GM12878 (cell line): ENCODE results near the gene PRM3. TPM values are rescaled to one million over a fixed set of nuclear protein-coding genes. Genes with fewer than 3 reads are reported as not detected.
A peak's percentile ranks its signal among the peaks of the same experiment; 100 is the strongest.

Source experiments
- ATAC-seq: fragments of 200-7000 bp; cut with Tn5 transposase; 3 replicates; pipeline ENCODE4 v1.9.1; 2020; ENCODE audit warnings: mild to moderate bottlenecking, moderate library complexity
- BruUV-seq: library from RNA; stranded (reverse); fragments of 400-500 nt; replicated peaks from 2 replicates; lab custom pipeline; 2021; lab: Mats Ljungman, UMichigan
- CTCF ChIA-PET: fragments of 300-600 bp; sonication (Branson Sonifier 250); formaldehyde crosslinking; extraction: SDS; loops from one replicate; lab custom pipeline; 2021; ENCODE audit warnings: inconsistent platforms; lab: Yijun Ruan, JAX
- POLR2A ChIA-PET: fragments of 350-600 bp; formaldehyde crosslinking; extraction: SDS; loops from one replicate; lab custom pipeline; 2021; ENCODE audit warnings: inconsistent platforms; lab: Charles Lee
- RAD21 ChIA-PET: fragments of 300-600 bp; sonication (Branson Sonifier 250); formaldehyde crosslinking; loops from one replicate; lab custom pipeline; 2023; ENCODE audit warnings: antibody characterized with exemption; ENCODE audit not compliant: unreplicated experiment; lab: Charles Lee
- SMC1A ChIA-PET: fragments of 300-600 bp; sonication (Branson Sonifier 250); formaldehyde crosslinking; loops from one replicate; lab custom pipeline; 2023; ENCODE audit not compliant: unreplicated experiment, uncharacterized antibody; lab: Charles Lee
- DNase-seq: peaks from one replicate; pipeline ENCODE4 v3.0.0-alpha.2; 2011; ENCODE audit warnings: low read depth, low spot score
- FAIRE-seq: peaks from 3 replicates; lab custom pipeline; 2011; peaks lifted over from hg19 to GRCh38; lab: Jason Lieb, UNC
- H2AFZ ChIP-seq: 2 replicates; pipeline ENCODE4 v1.6.0; 2011; ENCODE audit warnings: low read depth, low read length, control low read depth; ENCODE audit not compliant: control insufficient read depth
- H3K27ac ChIP-seq: 2 replicates; pipeline ENCODE4 v1.5.1; 2011; ENCODE audit warnings: control low read depth; ENCODE audit not compliant: control insufficient read depth, insufficient read depth
- H3K27me3 ChIP-seq, 2 experiments: replicated peaks in 1 of 2; 2 replicates each; pipeline versions ENCODE4 v1.6.0 to v1.6.1; 2011; ENCODE audit warnings: low read length in 1 of 2; ENCODE audit not compliant: control insufficient read depth in 2 of 2, insufficient read depth in 2 of 2
- H3K36me3 ChIP-seq, 2 experiments: 2 replicates each; pipeline ENCODE4 v1.5.1; 2011; ENCODE audit warnings: low read length in 1 of 2; ENCODE audit not compliant: control insufficient read depth in 2 of 2, insufficient read depth in 2 of 2
- H3K4me1 ChIP-seq: 2 replicates; pipeline ENCODE4 v1.6.1; 2011; ENCODE audit warnings: mild to moderate bottlenecking, low read length, moderate library complexity, mixed read lengths; ENCODE audit not compliant: control insufficient read depth, insufficient read depth
- H3K4me2 ChIP-seq: 2 replicates; pipeline ENCODE4 v1.6.0; 2011; ENCODE audit warnings: control low read depth; ENCODE audit not compliant: control insufficient read depth, insufficient read depth
- H3K4me3 ChIP-seq: fragments of 200-600 bp; sonication (generic); 2 replicates; pipeline ENCODE4 v1.5.1; 2016
- H3K79me2 ChIP-seq: 2 replicates; pipeline ENCODE4 v1.6.0; 2011; ENCODE audit warnings: low read length; ENCODE audit not compliant: control insufficient read depth, insufficient read depth
- H3K9ac ChIP-seq: 2 replicates; pipeline ENCODE4 v1.8.0; 2011; ENCODE audit warnings: low read length, control low read depth, mixed read lengths; ENCODE audit not compliant: control insufficient read depth, insufficient read depth
- H3K9me3 ChIP-seq: replicated peaks from 3 replicates; pipeline ENCODE4 v1.5.1; 2011; ENCODE audit warnings: mild to moderate bottlenecking, low read length; ENCODE audit not compliant: control insufficient read depth, insufficient read depth
- H4K20me1 ChIP-seq: 2 replicates; pipeline ENCODE4 v1.6.0; 2011; ENCODE audit not compliant: control insufficient read depth, insufficient read depth
- CEBPZ ChIP-seq: fragments of 150-350 bp; IDR thresholded peaks from 2 replicates; pipeline ENCODE4 v1.6.1; 2016; ENCODE audit warnings: low read depth, low read length
- JUNB ChIP-seq: IDR thresholded peaks from 2 replicates; pipeline ENCODE4 v1.6.1; 2016; ENCODE audit warnings: antibody characterized with exemption, mild to moderate bottlenecking
- MXI1 ChIP-seq: fragments of 150-350 bp; IDR thresholded peaks from 2 replicates; pipeline ENCODE4 v1.6.1; 2011; ENCODE audit warnings: low read depth, mild to moderate bottlenecking, inconsistent platforms, low read length, improper control_type of control experiment
- SMC3 ChIP-seq: IDR thresholded peaks from 2 replicates; pipeline ENCODE4 v1.6.1; 2011; ENCODE audit warnings: low read length, improper control_type of control experiment, borderline replicate concordance
- TCF12 ChIP-seq: IDR thresholded peaks from 2 replicates; pipeline ENCODE4 v1.6.1; 2011; ENCODE audit warnings: low read depth, mild to moderate bottlenecking, low read length
- TCF3 ChIP-seq: IDR thresholded peaks from 2 replicates; pipeline ENCODE4 v1.6.1; 2012; ENCODE audit warnings: low read depth, mild to moderate bottlenecking, low read length, borderline replicate concordance; ENCODE audit not compliant: insufficient read depth
- WRNIP1 ChIP-seq: IDR thresholded peaks from 2 replicates; pipeline ENCODE4 v1.6.1; 2011; ENCODE audit warnings: low read depth, low read length, improper control_type of control experiment, borderline replicate concordance
- ZBED1 ChIP-seq: IDR thresholded peaks from 2 replicates; pipeline ENCODE4 v1.6.1; 2016; ENCODE audit warnings: borderline replicate concordance
- ZNF384 ChIP-seq: IDR thresholded peaks from 2 replicates; pipeline ENCODE4 v1.6.1; 2012; ENCODE audit warnings: low read depth, mild to moderate bottlenecking, low read length, improper control_type of control experiment, borderline replicate concordance
- ZSCAN29 ChIP-seq: fragments of 450-650 bp; IDR thresholded peaks from 2 replicates; pipeline ENCODE4 v1.6.1; 2017; ENCODE audit warnings: mild to moderate bottlenecking, moderate library complexity
- WGBS: methylation state at CpG from one replicate; pipeline ENCODE4 v1.1.6; 2016; ENCODE audit warnings: low lambda C conversion rate; ENCODE audit not compliant: insufficient replicate concordance, insufficient coverage; ENCODE audit errors: missing lambda C conversion rate; 5-methylcytosine and 5-hydroxymethylcytosine counted together
- in situ Hi-C: fragments of 300-500 bp; cut with MboI; formaldehyde crosslinking; loops from 9 replicates; pipeline ENCODE4 v1.14.3; 2018; ENCODE audit warnings: mixed read lengths
- intact Hi-C: fragments of 100-400 bp; cut with micrococcal nuclease; formaldehyde crosslinking; loops from one replicate; pipeline ENCODE4 v1.14.2; 2022; ENCODE audit not compliant: unreplicated experiment
- polyA plus RNA-seq, 11 experiments: library from polyadenylated mRNA; depleted of rRNA in 4 of 11; unstranded in 6 of 11; stranded (reverse) in 5 of 11; fragments of >200 nt; fragmentation: Nextera tagmentation in 4 of 11; fragmentation: Illumina TruSeq in 1 of 11; extraction: Ambion mirVana in 4 of 11; extraction: Trizol in 1 of 11; gene quantifications; 1 replicate in 1 of 11; 2 replicates in 10 of 11; pipeline versions ENCODE4 v1.2.1 to v1.2.3, GENCODE V29; 2011 to 2016; ENCODE audit warnings: inconsistent platforms in 2 of 11, missing spikeins in 2 of 11, low read depth in 1 of 11
- total RNA-seq, 4 experiments: library from RNA; depleted of rRNA in 3 of 4; stranded (reverse); fragments of >200 nt in 3 of 4; fragmentation: Illumina TruSeq in 1 of 4; extraction: Trizol in 1 of 4; gene quantifications; 2 replicates each; pipeline versions ENCODE4 v1.2.1 to v1.2.3, GENCODE V29; 2013 to 2021

The PRM3 gene
- total and polyA plus RNA-seq, 10 of the 15 experiments (the other 5 are each of a cell fraction or from before 2014, with no cell fraction given), result not detected

- H3K4me3 ChIP-seq, result no peak overlapping the region
- peaks cover 8% of the 10 kb centered on the region for H3K79me2 ChIP-seq
- POLR2A ChIA-PET, result interaction anchor here (1.4 kb wide), 1 partner anchor 12 kb away, joined by 3 read pairs; no protein-coding TSS in a partner anchor
- H3K4me1 ChIP-seq, result peaks cover 21% of the 10 kb centered on the region
- no peaks in the 10 kb centered on the region for H3K27me3 ChIP-seq
- SMC1A ChIA-PET, result interaction anchor here (0.9 to 3.3 kb wide), 6 partner anchors 12 to 135 kb away, joined by 3 to 15 read pairs (median 5); no protein-coding TSS in a partner anchor
- H2AFZ ChIP-seq, result no peak overlapping the region; the same call in 1 of the 2 replicates
- WGBS, result 34% methylated on average over 8 of the region's 8 CpGs
- ATAC-seq (no peak), DNase-seq (no peak), FAIRE-seq (no peak)
- no peaks in the 10 kb centered on the region for H4K20me1 ChIP-seq
- RAD21 ChIA-PET, result interaction anchor here (1.0 to 3.3 kb wide), 4 partner anchors 12 to 142 kb away, joined by 3 to 13 read pairs (median 4); no protein-coding TSS in a partner anchor
- no peak overlapping the region for H3K27ac ChIP-seq
- no peak overlapping the region for H3K9ac ChIP-seq
- TF ChIP-seq ZSCAN29 (no peak), JUNB (peak; percentile 54; the same call in 1 of the 2 replicates), ZBED1 (no peak), CEBPZ (no peak), TCF3 (no peak), TCF12 (0 out of 2 replicates have a peak, but pooled peaks have one; percentile 22), WRNIP1 (no peak), ZNF384 (no peak), SMC3 (no peak), MXI1 (no peak)
- intact Hi-C loops, result no loop called here
- 0 out of 4 replicates have a peak, but pooled peaks cover 0 to 3% of the 10 kb centered on the region in 2 experiments for H3K36me3 ChIP-seq
- CTCF ChIA-PET, result interaction anchor here (0.6 to 2.1 kb wide), 4 partner anchors 9 to 1477 kb away, joined by 3 to 6 read pairs (median 4); no protein-coding TSS in a partner anchor
- H3K9me3 ChIP-seq, result no peaks in the 10 kb centered on the region; the same call in 2 of the 3 replicates
- H3K4me2 ChIP-seq, result no peak overlapping the region
- no TSS peak for BruUV-seq
- in situ Hi-C loops, result no loop called here
These were observed 25.3 kb downstream of the PRM3 start for GRCh38 chr16:11248133-11248532.
